GM21390 (cell line): ENCODE measurements around the gene AGK.
A peak's percentile ranks its signal among the peaks of the same experiment; 100 is the strongest.

Experiments
- ATAC-seq: cut with Tn5 transposase; IDR thresholded peaks from one replicate; pipeline ENCODE4 v1.9.1; 2021; ENCODE audit not compliant: unreplicated experiment

Gene AGK, protein sequence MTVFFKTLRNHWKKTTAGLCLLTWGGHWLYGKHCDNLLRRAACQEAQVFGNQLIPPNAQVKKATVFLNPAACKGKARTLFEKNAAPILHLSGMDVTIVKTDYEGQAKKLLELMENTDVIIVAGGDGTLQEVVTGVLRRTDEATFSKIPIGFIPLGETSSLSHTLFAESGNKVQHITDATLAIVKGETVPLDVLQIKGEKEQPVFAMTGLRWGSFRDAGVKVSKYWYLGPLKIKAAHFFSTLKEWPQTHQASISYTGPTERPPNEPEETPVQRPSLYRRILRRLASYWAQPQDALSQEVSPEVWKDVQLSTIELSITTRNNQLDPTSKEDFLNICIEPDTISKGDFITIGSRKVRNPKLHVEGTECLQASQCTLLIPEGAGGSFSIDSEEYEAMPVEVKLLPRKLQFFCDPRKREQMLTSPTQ

DNA sequence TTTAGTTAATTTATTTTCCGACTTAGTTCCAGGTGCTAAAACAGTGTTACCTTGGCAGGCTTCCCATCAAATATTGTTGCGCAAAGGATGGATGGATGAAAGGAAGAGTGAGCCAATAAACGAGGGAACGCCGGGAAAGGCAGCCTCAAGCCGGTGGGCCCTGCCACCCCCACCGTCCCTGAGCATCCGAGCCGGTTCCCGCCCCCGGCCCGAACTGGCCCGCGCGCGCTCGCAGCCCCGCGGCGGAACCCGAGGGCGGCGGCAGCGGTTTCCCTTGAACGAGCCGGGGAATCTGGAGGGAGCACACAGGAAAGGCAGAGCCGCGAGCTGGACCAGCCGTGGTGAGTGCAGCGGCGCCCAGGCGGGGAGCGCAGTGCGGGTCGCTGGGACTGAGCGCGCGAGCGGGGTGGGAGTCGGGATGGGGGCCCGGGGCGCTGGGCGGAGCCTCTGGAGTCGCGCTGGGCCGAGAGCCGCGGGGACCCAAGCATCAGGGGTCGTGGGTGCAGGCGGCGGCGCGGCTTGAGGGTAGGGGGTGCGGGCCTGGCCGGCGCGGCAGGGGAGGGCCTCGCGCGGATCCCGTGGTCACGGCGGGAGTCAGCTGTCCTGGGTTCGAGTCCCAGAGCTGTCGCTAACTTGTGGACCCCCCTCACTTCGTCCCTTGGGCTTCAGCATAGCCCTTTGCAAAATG, at the start of gene AGK:
Gene AGK (plus strand): TSS at position 317 of the 688 bp plus-strand sequence. CDS start 4,057 bp downstream, outside the sequence.
- ATAC-seq: peak; percentile 92

- ATAC-seq: no peak
These were observed 49.8 kb upstream of the AGK start for GRCh38 chr7:141501451-141501850.

DNA sequence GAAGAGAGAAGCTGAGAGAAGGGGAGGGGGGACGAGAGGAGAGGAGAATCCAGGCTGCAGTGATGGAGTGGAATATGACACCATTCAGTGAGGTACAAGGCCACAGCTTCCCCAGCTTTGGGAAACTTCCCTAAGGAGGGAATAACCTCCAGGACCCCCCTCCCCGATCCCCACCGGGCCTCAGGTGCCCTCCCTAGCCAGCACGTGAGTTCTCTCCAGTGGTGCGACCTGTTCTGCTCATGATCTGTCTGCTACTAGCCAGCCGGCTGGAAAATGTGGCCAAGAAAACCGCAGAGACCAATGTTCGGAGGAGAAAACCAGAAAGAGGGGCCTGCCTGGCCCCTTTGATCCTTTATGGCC, 39.9 kb upstream of the AGK start:
- ATAC-seq: no peak

- no peak for ATAC-seq
These were observed 39.4 kb upstream of the AGK start for GRCh38 chr7:141511676-141512396.

- no peak for ATAC-seq
These were observed 38.6 kb upstream of the AGK start for GRCh38 chr7:141512597-141512996.

- ATAC-seq: no peak
These were observed 37.5 kb upstream of the AGK start for GRCh38 chr7:141513720-141514119.

DNA sequence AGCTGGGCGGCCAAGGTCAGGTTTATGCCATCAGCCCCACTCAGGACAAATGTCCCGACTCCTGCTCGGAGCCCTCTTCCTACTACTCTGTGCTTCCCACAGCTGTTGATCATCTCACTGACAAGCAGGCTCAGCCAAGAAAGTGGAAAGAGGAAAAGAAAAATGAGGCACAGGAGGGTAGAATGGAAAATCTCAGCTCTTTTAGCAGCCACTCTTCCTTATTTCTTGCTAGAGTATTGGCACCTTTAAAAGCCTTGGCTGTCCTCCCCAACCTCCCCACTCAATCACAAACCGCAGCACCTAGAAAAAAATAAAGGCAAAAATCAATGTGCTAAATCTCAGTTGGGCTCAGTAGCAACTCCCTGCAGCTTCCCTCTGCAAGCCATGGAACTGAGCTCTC, 35.3 kb upstream of the AGK start:
- ATAC-seq: no peak

DNA sequence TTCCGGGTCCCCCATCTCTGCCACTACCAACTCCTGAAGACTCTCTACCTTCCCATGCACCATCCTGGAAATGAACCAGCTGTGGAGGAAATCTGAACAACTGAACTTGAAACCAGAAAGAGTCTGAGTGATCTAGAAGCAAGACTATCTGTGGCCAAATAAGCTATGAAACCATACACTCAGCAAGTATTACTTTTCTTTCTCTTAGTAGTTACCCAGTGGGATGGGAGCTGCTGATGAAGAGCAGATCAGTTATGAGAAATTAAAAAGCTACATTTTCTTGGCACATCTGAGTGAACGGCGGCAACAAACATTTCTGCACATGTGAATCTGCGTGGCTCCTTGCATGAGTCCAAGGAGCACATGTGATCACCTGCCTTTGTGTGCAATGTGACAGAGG, 31.6 kb upstream of the AGK start:
- ATAC-seq: no peak

DNA sequence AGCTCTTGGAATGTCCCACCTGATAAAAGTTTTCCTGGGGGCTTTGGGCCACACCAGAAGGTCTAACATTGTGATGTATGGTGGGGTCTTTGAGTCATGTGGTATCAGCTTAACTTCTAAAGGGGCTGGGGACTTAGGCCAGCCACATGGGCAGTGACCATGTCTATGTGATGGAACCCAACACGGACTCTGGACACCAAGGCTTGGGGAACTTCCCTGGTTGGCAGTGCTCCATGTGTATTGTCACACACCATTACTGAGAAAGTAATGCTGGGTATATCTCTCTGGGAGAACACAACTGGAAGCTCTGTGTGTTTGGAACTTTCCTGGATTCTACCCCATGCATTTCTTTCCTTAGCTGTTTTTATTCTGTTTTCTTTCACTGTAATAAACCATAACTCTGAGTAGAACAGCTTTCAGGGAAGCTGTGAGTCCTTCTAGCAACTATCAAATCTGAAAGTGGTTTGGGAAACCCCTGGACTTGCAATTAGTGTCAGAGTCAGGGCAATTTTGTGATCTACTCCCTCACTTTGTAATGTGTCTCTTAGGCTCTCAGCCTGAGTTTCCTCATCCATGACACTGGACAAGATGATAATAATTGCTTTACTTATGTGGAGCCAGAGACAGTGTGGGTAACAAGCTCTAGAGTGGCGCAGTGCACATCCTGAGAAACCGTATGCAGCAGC, 28.4 kb upstream of the AGK start:
- no peak for ATAC-seq

DNA sequence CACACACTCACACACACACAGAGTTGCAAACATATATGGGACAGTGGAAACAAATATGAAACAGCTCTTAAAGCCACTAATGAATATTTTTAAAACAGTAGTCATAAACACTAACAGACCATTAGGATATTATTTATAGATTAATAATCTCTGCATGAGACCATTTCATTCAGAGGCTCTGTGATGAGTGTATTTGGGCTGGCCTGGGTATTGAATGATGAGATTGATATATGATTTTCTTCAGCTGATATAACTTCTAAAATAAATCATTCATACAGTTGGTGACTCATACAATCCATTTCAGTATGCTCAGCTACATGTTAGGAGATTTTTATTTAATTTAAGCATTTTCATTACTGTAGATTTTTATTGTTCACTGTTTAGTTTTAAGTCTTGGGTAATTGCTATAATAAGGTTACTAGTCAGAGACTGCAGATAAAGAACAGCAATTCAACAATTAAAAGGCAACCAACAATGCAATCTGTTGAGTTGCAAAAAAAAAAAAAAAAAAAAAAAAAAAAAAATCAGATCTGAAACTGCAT, 25.2 kb upstream of the AGK start:
- ATAC-seq: no peak

DNA sequence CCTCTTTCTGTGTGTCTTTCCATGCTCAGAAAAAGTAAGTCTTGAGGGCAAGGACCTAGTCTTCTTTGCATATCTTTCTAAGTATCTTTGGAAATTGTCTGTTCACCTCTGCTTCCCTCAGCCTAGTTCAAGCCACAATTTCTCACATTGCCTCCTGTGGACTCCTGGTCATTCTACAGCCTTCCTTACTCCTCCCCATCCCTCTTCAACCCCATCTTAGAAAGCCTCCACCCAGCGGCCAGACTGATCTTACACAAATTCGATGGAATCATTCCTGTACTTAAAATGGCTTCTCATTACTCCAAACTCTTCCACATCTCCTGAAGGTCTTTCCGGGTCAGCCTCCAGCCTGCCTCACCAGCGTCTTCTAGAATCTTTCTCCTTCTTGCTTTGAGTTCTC, 24.1 kb upstream of the AGK start:
- ATAC-seq: no peak

GRCh38 chr7:141528399-141528798, 22.8 kb upstream of the AGK start:
- no peak for ATAC-seq

- peak; percentile 78 for ATAC-seq
These were observed 17.9 kb upstream of the AGK start for GRCh38 chr7:141533149-141533949.

DNA sequence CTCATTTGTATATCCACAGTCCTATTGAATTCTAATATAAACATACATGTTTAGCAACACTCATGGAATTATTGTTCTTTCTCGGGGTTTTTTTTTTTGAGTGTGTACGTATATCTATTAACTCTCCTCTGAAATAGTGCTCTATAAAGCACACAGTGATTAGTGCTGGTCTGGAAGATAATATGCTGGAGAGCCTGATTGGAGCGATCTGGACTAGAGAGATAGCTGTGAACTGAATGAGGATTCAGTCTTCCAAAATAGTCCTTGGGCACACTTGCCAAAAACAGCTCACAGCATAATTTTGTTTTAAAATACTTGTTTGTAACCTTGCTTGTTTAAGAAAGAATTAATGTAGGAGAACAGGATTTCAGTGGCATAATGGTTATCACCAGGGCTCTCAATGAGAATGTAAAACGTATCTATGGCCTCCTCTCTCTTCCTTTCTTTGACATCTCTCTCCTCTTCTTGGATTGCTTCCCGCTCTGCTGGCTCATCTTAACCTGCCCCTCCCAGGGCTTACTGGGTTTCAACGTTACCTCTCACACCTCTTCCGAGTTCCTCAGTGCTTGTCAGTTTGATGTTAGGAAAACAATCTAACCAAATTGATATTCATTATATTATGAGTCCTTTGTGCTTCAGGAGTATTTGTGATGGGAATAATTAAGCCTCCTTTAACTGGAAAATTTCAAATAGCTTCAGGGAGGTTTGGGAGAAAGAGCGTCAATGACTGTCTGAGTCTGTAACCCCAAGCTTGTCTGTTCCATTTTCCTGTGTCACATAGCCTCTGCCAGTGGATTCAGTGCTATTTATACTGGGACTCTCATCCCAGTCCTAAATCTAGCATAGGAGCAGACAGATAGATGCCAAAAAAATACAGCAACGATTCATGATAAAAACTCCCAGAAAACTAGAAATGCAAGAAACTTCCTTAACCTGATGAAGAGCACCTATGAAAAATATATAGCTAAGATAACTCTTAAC, 16.2 kb upstream of the AGK start:
- ATAC-seq: no peak

DNA sequence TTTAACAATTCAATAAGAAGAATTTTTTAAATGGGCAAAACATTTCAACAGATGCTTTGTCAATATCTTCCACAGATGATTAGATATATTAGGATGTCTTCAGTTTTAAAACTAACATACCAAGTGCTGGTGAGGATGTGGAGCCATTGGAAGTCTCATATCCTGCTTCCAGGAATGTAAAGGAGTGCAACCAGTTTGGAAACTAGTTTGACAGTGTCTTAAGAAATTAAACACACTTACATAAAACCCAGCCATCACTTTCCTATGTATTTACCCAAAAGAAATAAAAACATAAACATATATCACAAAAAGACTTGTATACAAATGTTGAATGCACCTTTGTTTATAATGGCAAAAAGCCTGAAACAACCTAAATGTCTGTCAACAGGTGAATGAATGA, 13.3 kb upstream of the AGK start:
- ATAC-seq: no peak

DNA sequence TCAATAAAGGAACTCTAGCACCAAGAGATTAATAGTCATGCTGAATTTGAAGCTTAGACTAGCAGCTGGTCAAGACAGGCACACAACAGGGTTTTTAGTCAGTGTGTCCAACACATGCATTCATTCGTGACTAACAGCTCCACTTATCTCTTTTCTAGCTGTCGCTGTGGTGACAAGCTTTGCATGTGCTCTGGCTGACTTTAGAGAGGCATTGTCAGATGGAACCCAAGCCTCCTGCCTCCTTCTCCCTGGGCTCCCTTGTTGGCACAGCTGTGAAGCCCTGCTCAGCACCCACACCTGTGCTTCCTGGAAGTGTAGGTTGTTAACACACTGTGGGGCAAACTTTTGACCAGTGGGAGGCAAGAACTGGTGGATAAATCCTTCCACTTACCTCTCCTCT, 9.8 kb upstream of the AGK start:
- ATAC-seq: no peak

DNA sequence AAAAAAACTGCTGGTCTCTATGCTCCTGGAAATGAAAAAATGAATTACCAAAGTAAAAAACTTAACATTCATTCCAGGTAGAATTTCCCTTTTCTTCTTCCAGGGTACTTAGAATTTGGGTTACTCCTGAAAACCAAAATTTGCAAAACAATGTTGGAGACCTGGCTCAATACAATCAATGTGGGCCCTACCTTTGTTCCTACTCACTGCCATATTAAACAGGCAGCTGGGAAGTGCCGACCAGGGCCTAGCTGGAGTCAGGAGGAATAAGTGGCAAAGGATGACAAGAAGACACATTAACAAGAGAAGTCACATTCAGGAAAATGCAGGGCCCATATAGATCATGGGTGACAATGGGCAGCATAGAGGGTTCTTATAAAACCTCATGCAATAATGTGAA, 6.4 kb upstream of the AGK start:
- ATAC-seq: no peak

DNA sequence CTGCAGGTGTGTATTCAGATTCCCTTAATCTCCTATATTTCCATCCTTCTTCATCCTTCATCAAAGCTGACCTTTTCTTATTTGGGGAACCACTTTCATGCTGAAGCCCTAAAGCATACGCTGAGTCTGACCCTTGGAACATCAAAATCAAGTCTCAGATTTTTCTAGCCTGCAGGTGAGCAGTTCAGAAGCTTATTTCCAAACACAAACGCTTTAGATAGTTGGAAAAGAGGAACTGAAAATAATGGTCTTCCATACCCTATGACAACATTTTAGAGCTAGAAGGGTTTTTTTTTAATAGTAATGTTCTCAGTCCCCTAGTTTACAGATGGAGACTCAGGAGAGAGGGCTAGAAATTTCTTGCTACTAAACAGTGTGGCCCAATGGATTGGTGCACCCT, 1.6 kb upstream of the AGK start:
- ATAC-seq: no peak
